ENCODE data around the gene GABARAPL2. TPM values are rescaled to one million over a fixed set of nuclear protein-coding genes. Genes with fewer than 3 reads are reported as not detected.

Gene GABARAPL2
- total and polyA plus RNA-seq, 2 donors (not counting 1 experiment from before 2014, with no cell fraction given) = 73.0 to 84.9 TPM

DNA sequence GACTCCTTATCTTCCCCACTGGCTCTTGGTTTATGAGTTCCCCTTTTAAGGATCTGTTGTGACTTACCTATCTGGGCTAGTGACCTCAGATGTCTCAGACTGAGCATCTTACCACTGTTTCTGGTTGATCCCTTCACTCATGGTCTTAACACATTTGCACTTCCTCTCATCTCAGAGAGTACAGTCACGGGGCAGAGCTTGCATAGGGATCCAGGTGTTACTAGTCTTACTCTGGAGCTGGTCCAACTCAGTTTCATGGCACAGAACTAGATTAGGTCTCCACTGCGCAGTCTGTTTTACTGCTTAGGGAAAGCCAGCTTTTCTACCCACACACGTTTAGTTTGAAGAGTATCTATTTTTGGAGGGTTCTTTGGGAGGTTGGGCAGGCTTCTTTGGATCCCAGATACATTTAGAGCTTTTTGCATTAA, 10.2 kb downstream of the GABARAPL2 start:
- intact Hi-C loops (cut with micrococcal nuclease) = no loop called here
- ATAC-seq (ENCODE audit: low read depth) (no peak), DNase-seq (no peak)
- H3K4me2 ChIP-seq (replicated peaks; ENCODE audit: low read depth, low read length, poor library complexity, severe bottlenecking) = no peak overlapping the region
- ChIA-PET POLR2A (no interaction called here), CTCF (interaction anchor here (1.8 kb wide), 1 partner anchor 12 kb away, joined by 4 read pairs; no protein-coding TSS in a partner anchor)
- H2AFZ ChIP-seq (ENCODE audit: insufficient read depth, low read depth, low read length, poor library complexity, severe bottlenecking) = no peak overlapping the region
- no peaks in the 10 kb centered on the region for H3K9me3 Mint-ChIP-seq (ENCODE audit: insufficient read depth)
- no peak overlapping the region for H3K4me3 Mint-ChIP-seq
- peak overlapping the region; percentile 47 for H3K27ac Mint-ChIP-seq
- H3K4me1 Mint-ChIP-seq = peaks cover 59% of the 10 kb centered on the region
- WGBS (ENCODE audit: insufficient coverage) = 50% methylated on average over 1 of the region's 3 CpGs
- peak overlapping the region in 1 of 2 donors; percentile 54 for H3K27ac ChIP-seq (ENCODE audit: low read length in 2 of 2)
- no peaks in the 10 kb centered on the region for H3K27me3 ChIP-seq (replicated peaks in 1 of 4; ENCODE audit: control extremely low read depth in 1 of 4, control insufficient read depth in 3 of 4, insufficient read depth in 4 of 4, low read length in 3 of 4)
- no peaks in the 10 kb centered on the region for H3K27me3 Mint-ChIP-seq
- H3K79me2 ChIP-seq (ENCODE audit: control insufficient read depth, insufficient read depth, low read length) = peaks cover 38% of the 10 kb centered on the region
- H3K9ac ChIP-seq (ENCODE audit: low read length) = no peak overlapping the region
- TF ChIP-seq, protein P1, sequence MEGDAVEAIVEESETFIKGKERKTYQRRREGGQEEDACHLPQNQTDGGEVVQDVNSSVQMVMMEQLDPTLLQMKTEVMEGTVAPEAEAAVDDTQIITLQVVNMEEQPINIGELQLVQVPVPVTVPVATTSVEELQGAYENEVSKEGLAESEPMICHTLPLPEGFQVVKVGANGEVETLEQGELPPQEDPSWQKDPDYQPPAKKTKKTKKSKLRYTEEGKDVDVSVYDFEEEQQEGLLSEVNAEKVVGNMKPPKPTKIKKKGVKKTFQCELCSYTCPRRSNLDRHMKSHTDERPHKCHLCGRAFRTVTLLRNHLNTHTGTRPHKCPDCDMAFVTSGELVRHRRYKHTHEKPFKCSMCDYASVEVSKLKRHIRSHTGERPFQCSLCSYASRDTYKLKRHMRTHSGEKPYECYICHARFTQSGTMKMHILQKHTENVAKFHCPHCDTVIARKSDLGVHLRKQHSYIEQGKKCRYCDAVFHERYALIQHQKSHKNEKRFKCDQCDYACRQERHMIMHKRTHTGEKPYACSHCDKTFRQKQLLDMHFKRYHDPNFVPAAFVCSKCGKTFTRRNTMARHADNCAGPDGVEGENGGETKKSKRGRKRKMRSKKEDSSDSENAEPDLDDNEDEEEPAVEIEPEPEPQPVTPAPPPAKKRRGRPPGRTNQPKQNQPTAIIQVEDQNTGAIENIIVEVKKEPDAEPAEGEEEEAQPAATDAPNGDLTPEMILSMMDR (IDR thresholded peaks at IDR 0.05) = no peak
- TF ChIP-seq EZH2 (IDR thresholded peaks at IDR 0.05; ENCODE audit: borderline replicate concordance, insufficient read depth, low read depth, low read length, poor library complexity, severe bottlenecking) = no peak
- no peaks in the 10 kb centered on the region for H3K9me3 ChIP-seq (ENCODE audit: control extremely low read depth in 1 of 3, control insufficient read depth in 2 of 3, insufficient read depth in 1 of 3, low read length in 2 of 3)
- peaks cover 25% of the 10 kb centered on the region for H4K20me1 ChIP-seq (ENCODE audit: control insufficient read depth, insufficient read depth, low read length, poor library complexity, severe bottlenecking)
- H3K4me3 ChIP-seq (ENCODE audit: control extremely low read depth in 1 of 5, extremely low read depth in 1 of 5, insufficient read depth in 1 of 5, low read depth in 2 of 5, low read length in 4 of 5) = no peak overlapping the region
- H3K4me1 ChIP-seq (ENCODE audit: control insufficient read depth in 2 of 2, insufficient read depth in 2 of 2, low read length in 2 of 2) = peaks cover 18 to 67% of the 10 kb centered on the region in 2 donors
- H3K36me3 ChIP-seq (replicated peaks in 1 of 2; ENCODE audit: control extremely low read depth in 1 of 2, control insufficient read depth in 1 of 2, extremely low read depth in 1 of 2, insufficient read depth in 2 of 2, low read length in 1 of 2) = peaks cover 17 to 67% of the 10 kb centered on the region in 2 experiments

DNA sequence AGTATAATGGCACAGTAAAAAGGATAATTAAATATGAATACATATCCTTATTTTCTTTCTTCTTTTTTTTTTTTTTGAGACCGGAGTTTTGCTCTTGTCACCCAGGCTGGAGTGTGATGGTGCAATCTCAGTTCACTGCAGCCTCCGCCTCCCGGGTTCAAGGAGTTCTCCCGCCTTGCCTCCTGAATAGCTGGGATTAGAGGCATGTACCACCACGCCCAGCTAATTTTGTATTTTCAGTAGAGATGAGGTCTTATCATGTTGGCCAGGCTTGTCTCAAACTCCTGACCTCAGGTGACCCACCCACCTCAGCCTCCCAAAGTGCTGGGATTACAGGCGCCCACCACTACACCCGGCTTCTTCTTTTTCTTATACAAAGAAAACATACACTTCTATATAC, 12.0 kb downstream of the GABARAPL2 start:
- intact Hi-C loops (cut with micrococcal nuclease) = no loop called here
- WGBS (ENCODE audit: insufficient coverage) = 93% methylated on average over 4 of the region's 7 CpGs
- Histone ChIP-seq H3K4me2 (replicated peaks; ENCODE audit: low read depth, low read length, poor library complexity, severe bottlenecking) (no peak overlapping the region), H3K27me3 (replicated peaks in 1 of 4; ENCODE audit: control extremely low read depth in 1 of 4, control insufficient read depth in 3 of 4, insufficient read depth in 4 of 4, low read length in 3 of 4) (no peaks in the 10 kb centered on the region), H3K9me3 (ENCODE audit: control extremely low read depth in 1 of 3, control insufficient read depth in 2 of 3, insufficient read depth in 1 of 3, low read length in 2 of 3) (no peaks in the 10 kb centered on the region), H3K4me1 (ENCODE audit: control insufficient read depth in 2 of 2, insufficient read depth in 2 of 2, low read length in 2 of 2) (peaks cover 17 to 62% of the 10 kb centered on the region in 2 donors), H3K9ac (ENCODE audit: low read length) (no peak overlapping the region), H4K20me1 (ENCODE audit: control insufficient read depth, insufficient read depth, low read length, poor library complexity, severe bottlenecking) (peaks cover 20% of the 10 kb centered on the region), H2AFZ (ENCODE audit: insufficient read depth, low read depth, low read length, poor library complexity, severe bottlenecking) (no peak overlapping the region), H3K4me3 (ENCODE audit: control extremely low read depth in 1 of 5, extremely low read depth in 1 of 5, insufficient read depth in 1 of 5, low read depth in 2 of 5, low read length in 4 of 5) (no peak overlapping the region), H3K27ac (ENCODE audit: low read length in 2 of 2) (no peak overlapping the region), H3K79me2 (ENCODE audit: control insufficient read depth, insufficient read depth, low read length) (peaks cover 20% of the 10 kb centered on the region), H3K36me3 (replicated peaks in 1 of 2; ENCODE audit: control extremely low read depth in 1 of 2, control insufficient read depth in 1 of 2, extremely low read depth in 1 of 2, insufficient read depth in 2 of 2, low read length in 1 of 2) (peaks cover 15 to 52% of the 10 kb centered on the region in 2 experiments)
- TF ChIP-seq, protein P1 (IDR thresholded peaks at IDR 0.05) = no peak
- no peak for TF ChIP-seq EZH2 (IDR thresholded peaks at IDR 0.05; ENCODE audit: borderline replicate concordance, insufficient read depth, low read depth, low read length, poor library complexity, severe bottlenecking)
- ATAC-seq (ENCODE audit: low read depth) (no peak), DNase-seq (no peak)
- no peak overlapping the region for H3K4me3 Mint-ChIP-seq
- no peak overlapping the region for H3K27ac Mint-ChIP-seq
- H3K9me3 Mint-ChIP-seq (ENCODE audit: insufficient read depth) = no peaks in the 10 kb centered on the region
- H3K4me1 Mint-ChIP-seq = peaks cover 48% of the 10 kb centered on the region
- POLR2A ChIA-PET = no interaction called here
- no peaks in the 10 kb centered on the region for H3K27me3 Mint-ChIP-seq
- CTCF ChIA-PET = no interaction called here
